Uterus (tissue), 2 donors: Measurements from ENCODE around the gene EFEMP2.

ENCODE experiments used
- POLR2A ChIP-seq, 2 donors: fragments of 450-650 bp; IDR thresholded peaks; one replicate each; pipeline ENCODE4 v1.6.1; 2016; ENCODE audit warnings: antibody characterized with exemption in 2 of 2, mild to moderate bottlenecking in 1 of 2, moderate library complexity in 1 of 2
- TF ChIP-seq, protein P1 (sequence below), 4 experiments: fragments of 200-600 bp in 2 of 4; fragments of 450-650 bp in 2 of 4; sonication (generic) in 2 of 4; IDR thresholded peaks; one replicate each; pipeline ENCODE4 v1.5.1; 2016 to 2019; ENCODE audit warnings: antibody characterized with exemption in 4 of 4, mild to moderate bottlenecking in 2 of 4, moderate library complexity in 1 of 4

DNA sequence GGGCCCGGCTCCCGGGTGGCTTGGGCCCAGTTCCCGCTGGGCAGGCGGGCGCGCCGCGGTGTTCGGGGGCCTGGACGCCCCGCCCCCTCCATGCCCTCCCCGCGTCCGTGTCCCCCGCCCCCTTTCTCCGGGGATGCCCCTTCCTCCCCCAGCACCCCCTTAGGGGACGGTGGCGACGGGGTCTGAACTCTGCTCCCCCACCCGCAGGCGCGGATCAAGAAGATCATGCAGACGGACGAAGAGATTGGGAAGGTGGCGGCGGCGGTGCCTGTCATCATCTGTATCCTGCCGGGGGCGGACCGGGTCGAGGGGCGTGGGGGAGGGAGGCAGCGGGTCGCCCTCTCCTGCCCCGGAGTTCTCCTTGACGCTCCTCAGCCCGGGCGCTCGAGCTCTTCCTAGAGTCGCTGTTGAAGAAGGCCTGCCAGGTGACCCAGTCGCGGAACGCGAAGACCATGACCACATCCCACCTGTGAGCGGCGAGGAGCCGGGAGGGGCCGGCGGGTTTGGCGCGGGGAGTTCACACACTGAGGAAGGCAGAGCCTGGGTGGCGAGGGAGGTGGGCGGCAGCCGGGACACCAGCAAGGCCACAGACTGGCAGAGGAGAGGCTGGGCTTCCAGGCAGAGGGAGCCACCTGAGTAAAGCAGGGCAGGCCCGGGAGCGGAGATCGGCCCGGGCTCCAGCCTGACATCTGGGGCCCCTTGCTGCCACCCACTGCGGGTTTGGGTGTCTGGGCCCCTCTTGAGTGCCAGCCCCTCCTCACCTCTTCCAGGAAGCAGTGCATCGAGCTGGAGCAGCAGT, 47.2 kb upstream of the EFEMP2 start:
- TF ChIP-seq, protein P1, sequence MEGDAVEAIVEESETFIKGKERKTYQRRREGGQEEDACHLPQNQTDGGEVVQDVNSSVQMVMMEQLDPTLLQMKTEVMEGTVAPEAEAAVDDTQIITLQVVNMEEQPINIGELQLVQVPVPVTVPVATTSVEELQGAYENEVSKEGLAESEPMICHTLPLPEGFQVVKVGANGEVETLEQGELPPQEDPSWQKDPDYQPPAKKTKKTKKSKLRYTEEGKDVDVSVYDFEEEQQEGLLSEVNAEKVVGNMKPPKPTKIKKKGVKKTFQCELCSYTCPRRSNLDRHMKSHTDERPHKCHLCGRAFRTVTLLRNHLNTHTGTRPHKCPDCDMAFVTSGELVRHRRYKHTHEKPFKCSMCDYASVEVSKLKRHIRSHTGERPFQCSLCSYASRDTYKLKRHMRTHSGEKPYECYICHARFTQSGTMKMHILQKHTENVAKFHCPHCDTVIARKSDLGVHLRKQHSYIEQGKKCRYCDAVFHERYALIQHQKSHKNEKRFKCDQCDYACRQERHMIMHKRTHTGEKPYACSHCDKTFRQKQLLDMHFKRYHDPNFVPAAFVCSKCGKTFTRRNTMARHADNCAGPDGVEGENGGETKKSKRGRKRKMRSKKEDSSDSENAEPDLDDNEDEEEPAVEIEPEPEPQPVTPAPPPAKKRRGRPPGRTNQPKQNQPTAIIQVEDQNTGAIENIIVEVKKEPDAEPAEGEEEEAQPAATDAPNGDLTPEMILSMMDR (IDR thresholded peaks at IDR 0.05): no peak
- TF ChIP-seq POLR2A (IDR thresholded peaks at IDR 0.05): no peak
